LNCaP clone FGC (cell line): ENCODE results near the gene DUSP7.

ENCODE experiments used
- DNase-seq: peaks from one replicate; pipeline ENCODE4 v3.0.0-alpha.2; 2011; ENCODE audit warnings: low read depth
- H3K4me3 ChIP-seq: 2 replicates; pipeline ENCODE4 v1.5.1; 2011; ENCODE audit warnings: mild to moderate bottlenecking, low read depth, low read length, control low read depth
- CTCF ChIP-seq: IDR thresholded peaks from 2 replicates; pipeline ENCODE4 v1.5.1; 2012; ENCODE audit warnings: mild to moderate bottlenecking; ENCODE audit not compliant: control insufficient read depth, insufficient read depth; ENCODE audit errors: extremely low read depth

Gene DUSP7

GRCh38 chr3:52079958-52080357, 23.6 kb upstream of the DUSP7 start:
- no peak for DNase-seq
- no peak for TF ChIP-seq CTCF
- no peak overlapping the region for H3K4me3 ChIP-seq

GRCh38 chr3:52078781-52079560, 22.6 kb upstream of the DUSP7 start:
- no peak for DNase-seq
- H3K4me3 ChIP-seq, result no peak overlapping the region
- TF ChIP-seq CTCF, result no peak

GRCh38 chr3:52077925-52078324, 21.6 kb upstream of the DUSP7 start:
- DNase-seq, result no peak
- H3K4me3 ChIP-seq, result no peak overlapping the region
- no peak for TF ChIP-seq CTCF

GRCh38 chr3:52076896-52077780, 20.8 kb upstream of the DUSP7 start:
- DNase-seq, result no peak
- H3K4me3 ChIP-seq, result no peak overlapping the region
- no peak for TF ChIP-seq CTCF

GRCh38 chr3:52073490-52073889, 17.1 kb upstream of the DUSP7 start:
- H3K4me3 ChIP-seq, result no peak overlapping the region
- no peak for TF ChIP-seq CTCF
- DNase-seq, result no peak

GRCh38 chr3:52072471-52072870, 16.1 kb upstream of the DUSP7 start:
- no peak overlapping the region for H3K4me3 ChIP-seq
- TF ChIP-seq CTCF, result no peak
- DNase-seq, result no peak
